T-helper 1 cell treated with Interleukin-12 subunit alpha and Interleukin-12 subunit beta and Interleukin-4 antibody, amounts not matched to agents 30 ng/mL and 1 ng/mL, for 36 hours (primary cell): ENCODE results near the gene CDH23. TPM values are rescaled to one million over a fixed set of nuclear protein-coding genes. Genes with fewer than 3 reads are reported as not detected.

Experiments used
- intact Hi-C: fragments of 100-400 bp; cut with micrococcal nuclease; formaldehyde crosslinking; loops from one replicate; pipeline ENCODE4 v1.15.1; 2024
- total RNA-seq: library from RNA; stranded (reverse); gene quantifications from 2 replicates; pipeline ENCODE4 v1.2.3, GENCODE V29; 2022

The CDH23 gene
- total RNA-seq, 1 donor from 2014 or later, result 1.3 TPM

DNA sequence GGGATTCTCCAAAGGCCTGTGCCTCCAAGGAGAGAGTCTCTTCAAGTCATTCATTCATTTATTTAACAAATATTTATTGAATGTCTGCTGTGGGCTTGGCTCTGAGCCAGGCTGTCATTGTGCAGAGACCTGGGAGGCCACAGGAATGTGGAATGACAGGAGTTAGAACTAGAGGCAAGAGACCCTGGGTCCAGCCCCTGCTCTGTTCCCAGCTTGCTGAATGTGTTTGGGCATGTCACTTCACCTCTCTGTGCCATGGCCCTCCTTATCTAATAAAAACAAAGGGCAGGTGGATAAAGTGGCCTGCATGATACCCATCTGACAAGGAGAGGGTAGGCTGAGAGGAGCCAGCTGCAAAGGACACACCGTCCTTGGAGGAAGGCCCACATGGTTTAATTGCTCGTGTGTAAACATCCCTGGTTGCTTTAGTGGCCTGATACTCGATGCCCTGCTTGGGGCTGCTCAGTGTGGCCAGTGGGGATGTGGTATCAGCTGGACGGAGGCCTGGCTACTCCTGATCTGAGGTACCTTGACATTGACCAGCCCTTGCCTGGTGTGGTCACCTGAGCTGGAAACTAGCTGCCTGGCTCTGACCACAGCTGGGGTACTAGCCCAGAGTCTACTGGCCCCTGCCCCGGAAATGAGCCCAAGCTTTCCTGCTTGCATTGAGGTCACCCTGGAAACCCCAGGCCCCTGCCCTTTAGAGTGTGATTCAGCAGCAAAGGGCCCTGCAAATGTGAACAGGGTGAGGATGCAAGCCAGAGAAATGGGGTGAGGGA, 116.2 kb downstream of the CDH23 start:
- intact Hi-C loops, result no loop called here

DNA sequence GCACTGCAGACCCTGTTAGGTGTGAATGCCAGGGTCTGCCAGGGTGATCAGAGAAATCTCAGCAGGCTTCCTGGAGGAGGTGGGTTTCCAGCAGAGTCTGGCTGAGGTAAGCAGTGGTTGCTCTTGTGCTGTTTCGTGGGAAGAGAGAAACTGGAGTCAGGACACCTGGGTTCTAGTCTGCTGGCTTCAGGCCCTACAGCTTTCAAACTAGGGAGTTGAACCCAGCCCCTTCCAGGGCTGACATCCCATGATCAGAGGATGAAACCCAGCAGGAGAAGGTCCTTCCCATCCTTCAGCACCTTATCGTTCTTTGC, 116.8 kb downstream of the CDH23 start:
- intact Hi-C loops, result no loop called here

DNA sequence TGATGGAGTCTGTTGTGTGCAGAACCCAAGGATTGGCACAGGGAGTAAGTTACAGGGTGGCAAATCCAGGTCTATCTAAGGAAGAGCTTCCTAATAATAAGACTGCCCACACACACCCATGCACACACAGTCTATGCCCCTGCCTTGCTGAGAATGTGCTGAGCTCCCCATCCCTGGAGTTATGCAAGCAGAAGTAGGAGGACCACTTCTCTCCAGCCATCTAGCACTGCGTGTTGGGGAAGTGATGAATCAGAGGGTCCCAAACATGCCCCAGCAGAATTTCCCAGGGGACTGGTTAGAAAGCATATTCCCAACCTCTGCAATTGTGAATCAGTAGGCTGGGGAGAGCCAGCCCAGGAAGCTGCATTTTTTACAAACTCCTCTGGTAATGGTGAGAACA, 117.2 kb downstream of the CDH23 start:
- intact Hi-C loops, result no loop called here

DNA sequence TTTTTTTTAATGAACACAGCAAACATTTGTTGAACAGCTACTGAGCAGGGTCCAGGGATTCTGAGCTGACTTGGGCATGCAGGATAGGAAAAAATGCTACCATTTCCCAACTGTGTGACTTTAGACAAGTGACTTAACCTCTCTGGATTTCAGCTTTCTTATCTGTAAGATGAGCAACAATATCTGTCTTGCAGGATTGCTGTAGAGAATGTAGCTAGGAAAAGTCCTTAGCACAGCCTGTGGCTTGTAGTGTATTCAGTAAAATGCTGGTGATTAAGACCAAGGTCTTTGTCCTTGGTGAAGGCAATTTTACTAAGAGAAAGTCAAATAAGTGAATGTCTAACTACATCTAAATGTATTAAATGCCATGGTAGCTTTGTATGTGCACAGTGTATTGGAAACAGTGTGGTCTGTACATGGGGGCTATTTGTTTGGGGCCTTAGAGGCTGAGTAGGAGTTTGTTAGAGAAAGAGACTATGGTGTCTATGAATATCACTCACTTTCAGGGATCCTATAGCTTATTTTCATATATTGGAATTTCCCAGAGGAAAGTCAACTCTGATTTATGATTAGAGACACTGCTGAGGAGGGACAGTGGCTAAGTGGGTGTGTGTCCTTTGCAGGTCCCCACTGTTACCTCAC, 118.9 kb downstream of the CDH23 start:
- intact Hi-C loops, result no loop called here

DNA sequence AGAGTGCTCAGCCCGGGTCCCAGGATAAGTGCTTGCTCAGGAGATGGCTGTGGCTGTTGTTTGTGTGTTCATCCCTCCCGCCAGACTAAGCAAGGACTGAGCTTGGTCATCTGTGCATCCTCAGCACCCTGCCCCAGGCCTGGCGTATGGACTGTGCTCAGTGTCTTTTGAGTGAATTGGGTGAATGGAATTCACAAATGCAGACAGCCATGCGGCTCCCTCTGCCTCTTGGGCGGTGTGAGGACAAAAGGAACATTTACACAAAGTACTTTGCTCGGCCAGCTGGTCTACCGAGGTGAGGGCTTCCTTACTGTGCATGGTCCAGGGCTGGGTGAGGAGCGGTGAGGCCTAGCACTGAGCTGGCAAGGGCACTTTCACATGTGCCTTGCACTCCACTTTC, 120.2 kb downstream of the CDH23 start:
- intact Hi-C loops, result no loop called here

DNA sequence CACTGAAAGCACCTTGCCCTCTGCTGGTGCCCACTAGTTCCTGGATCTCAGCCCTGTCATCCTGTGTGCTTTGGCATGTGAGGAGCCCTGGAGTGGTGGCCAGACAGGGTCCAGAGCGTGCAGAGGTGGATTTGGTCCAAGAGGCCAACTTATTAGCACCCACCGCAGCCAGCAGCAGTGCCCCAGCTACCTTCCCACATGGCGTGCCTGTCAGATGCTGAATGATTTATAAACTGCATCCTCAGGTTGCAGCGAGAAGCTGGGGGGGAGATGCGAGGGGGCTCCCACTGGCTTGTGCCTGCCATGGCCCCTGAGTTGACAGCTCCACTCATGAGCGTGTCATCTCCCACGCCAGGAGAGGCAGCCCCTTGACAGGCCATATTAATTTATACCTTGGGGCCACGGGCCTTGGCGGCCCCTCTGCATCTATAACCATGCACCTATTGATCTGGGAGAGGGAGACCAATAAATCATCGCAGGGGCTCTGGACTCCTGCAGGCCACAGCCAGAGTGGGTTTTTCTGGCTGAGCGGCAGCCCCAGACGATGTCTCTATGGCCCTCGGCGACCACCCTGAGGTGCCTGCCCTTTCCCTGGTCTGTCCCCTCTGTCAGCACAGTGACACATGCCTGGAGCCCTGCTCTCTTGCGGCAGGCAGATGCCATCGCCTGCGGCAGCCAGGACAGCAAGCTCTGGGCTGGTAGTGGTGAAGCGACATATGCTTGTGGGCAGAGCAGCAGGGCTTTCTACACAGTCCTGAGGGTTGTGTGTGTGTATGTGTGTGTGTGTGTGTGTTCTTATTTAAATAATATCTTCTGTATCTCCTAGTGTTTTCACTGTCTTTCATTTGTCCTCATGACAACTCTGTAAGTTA, 120.8 kb downstream of the CDH23 start:
- intact Hi-C loops, result no loop called here

DNA sequence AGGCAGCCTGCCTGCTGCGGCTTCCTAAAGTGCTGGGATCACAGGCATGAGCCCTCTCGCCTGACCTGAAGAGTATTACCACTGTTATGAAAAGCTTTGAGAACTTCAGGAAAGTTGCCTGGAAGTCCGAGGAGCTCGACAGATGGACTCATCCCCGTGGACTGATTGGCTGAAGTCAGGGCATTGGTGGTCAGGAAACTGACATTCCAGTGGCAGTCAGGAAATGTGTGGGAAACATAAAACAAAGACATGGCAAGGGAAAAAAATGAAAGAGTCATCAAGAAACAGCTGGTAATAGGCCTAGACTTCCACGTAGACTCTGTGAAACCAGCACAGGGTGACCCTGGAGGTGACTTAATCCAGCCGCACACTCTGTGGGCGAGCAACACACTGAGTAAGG, 123.3 kb downstream of the CDH23 start:
- intact Hi-C loops, result no loop called here

DNA sequence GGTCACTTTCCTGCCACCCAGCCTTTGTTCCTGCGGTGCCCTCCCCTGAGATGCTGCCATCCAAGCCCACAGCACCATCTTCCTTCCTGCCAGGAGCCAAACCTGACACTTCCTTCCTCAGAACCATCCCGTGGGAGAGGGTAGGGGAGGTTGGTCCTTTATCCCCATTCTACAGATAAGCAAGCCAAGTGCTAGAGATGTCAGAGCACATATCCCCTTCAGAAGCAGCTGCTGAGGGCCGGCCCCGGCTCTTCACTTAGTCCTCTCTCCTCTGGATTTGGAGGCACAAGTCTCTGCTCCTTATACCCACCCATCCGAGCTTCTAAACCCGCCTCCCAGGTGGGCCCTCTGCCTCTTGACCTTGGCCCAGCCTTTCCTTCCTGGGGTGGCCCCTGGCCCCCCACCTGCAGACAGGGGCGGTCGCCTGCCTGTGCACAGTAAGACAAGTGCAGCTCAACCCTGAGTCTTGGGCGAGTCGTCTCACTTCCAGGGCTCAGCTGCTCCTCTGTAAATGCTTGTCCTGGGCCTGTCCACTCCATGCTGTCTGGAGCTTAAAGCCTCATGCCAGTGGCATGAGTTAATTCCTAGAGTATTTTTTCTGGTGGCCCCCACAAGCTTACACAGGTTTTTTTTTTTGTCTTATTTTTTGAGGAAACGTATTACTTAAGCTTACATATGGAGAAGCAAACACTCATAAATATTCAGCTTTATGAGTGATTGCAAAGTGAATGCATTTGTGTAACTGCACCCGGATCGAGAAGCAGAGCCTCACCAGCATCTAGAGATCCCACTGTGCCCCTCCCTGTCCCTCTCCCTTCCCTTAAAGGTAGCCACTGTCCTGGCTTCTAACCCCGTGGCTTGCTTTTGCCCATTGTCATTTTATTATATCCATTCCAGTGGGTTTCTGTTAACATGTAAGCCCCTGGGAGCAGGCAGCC, 125.1 kb downstream of the CDH23 start:
- intact Hi-C loops, result no loop called here

DNA sequence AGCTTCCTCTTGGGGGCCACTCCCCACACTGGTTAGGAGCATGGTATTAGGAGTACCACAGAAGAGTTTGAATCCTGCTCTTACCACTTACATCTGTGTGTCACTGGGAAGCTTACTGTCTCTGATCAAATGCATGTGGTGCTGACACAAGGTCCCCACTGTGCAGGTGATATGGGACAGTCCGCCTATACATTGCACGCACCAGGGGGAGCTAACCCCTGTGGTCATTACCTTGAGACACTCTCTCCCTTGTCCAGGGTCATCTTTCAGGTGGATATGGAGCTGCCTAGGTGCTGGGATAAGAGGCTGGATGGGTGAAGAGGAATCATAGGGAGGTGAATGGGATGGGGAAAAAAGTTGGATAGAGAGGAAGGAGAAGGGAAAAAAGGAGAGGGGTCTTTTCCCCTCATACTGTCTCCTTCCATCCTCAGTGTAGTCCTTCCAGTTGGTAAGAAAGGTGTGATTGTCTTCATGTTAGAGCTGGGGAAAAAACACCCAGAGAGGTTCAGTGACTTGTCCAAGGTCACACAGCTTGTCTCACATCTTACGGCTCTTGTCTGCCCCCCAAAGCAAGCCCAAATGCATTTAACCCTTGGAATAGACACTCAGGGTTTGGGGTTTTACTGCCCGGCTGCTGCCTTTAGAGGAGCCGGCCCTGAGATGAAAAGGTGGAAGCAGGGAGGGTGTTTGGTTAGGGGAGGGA, 125.9 kb downstream of the CDH23 start:
- intact Hi-C loops, result no loop called here

DNA sequence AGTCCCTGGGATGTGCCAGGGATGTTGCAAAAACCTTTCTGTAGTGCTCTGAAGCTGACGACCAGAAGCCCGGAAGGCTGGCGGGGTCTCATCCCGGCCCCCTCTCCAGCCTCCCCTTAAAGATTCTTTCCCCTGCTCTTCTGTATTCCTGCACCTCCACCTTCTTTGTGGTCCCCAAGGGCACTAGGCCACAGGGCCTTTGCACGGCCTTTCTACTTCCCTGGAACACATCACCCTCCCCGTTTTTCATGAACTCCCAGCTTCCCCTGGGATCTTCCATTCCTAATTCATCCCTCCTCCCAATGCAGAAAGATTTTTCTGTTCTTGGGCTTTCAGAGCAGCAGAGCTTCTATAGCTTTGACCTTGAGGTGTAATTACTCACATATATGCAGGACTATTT, 127.0 kb downstream of the CDH23 start:
- intact Hi-C loops, result no loop called here

DNA sequence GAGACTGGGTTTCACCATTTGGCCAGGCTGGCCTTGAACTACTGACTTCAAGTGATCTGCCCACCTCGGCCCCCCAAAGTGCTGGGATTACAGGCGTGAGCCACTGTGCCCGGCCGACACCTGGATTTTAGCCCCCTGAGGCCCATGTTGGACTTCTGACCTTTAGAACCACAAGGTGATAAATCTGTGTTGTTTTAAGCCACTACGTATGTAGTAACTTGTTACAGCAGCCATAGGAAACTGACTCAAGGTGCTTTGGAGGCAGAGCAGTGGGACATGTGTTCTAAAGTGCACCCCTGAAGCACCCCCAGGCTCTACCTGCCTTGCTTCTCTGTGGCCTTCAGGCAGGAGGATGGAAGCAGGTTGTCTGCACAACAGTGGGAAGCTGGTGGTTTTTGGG, 128.4 kb downstream of the CDH23 start:
- intact Hi-C loops, result no loop called here

DNA sequence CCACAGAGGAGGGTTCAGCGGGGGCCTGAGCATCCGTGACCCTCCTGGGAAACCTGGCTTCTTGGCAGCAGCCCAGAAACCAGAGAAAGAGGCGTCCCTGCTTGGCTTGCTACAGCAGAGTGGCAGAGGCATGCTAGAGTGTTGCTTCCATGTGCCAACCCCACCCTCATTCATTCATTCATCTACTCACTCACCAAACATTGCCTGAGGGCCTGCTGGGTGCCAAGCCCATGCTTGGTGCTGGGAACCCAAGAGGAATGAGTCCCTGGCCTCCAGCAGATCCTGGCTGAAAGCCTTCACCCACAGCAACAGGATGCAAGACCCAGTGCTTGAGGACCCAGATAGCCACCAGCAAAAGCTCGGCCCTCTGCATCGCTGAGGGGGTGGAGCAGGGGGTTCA, 129.0 kb downstream of the CDH23 start:
- intact Hi-C loops, result no loop called here

DNA sequence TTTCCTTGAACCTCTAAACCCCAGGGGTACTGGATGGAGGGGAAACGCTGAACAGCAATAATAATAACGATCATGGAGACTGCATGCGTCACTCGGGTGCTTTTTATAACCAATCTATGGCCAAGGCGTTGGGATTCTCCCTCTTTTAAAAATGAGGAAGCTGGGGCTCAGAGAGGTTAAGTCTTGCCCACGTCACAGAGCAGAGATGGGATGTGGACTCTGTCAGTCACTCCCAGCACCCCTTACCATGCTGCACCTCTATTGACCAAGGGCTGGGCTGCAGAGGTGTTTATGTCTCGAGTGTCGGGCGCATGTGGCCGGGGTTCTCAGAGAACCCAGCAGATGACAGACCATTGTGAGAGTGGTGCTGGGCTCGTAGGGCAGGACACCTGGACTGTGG, 129.9 kb downstream of the CDH23 start:
- intact Hi-C loops, result no loop called here

DNA sequence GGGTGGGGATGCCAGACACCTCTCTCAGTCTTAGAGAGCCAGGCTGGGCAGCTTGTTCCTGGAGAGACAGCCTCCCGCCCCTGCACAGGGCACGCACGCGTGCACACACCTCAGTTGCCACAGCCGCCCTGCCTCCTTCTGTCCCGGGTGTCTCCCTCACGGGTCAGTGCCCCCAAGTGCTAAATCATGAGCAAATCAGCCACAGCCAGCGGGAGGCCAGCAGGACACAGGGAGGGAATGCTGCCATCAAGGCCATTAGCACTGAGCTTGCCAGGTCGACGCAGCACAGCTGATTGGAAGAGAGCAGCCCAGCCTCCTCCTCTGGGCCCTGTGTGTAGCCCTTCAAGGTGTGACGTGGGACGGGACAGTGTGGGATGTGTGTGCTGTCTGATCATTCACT, 130.4 kb downstream of the CDH23 start:
- intact Hi-C loops, result no loop called here

DNA sequence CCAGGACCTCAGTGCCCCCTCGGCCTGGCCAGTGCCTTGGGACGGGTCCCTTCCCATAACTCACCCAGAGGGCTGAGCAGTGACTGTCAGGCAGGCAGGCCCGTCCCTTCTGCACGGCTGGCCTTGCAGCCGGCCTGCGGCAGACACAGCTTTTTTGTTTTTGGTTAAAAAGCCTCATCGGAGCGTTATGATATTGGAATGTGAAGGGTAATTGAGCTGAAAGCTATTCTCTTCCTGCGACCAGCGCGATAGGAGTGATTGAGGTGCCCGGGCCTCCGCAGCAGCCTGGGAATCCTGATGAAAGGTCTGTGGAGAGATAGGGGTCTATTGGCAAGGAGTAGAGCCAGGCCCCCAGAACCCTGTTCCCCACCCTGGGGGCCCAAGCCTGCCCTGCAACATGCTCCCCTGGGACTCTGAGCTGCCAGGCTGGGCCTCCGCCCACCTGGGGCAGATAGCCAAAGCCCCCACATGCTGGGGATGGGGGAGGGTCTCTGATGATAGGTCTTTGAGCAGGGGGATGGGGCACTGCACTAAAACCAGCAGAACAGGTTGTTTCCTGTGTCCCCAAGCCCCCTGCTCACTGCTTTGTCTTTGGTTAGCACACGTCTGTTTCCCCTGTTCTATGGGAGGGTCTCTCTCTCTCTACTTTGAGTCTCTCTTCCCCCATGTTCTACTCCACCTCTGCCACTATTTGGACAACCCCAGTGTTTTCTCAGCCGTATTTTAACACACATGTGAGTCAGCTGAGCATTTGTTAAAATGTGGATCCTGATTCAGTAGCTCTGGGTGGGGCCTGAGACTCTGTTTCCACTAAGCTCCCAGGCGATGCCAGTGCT, 131.9 kb downstream of the CDH23 start:
- intact Hi-C loops, result no loop called here

DNA sequence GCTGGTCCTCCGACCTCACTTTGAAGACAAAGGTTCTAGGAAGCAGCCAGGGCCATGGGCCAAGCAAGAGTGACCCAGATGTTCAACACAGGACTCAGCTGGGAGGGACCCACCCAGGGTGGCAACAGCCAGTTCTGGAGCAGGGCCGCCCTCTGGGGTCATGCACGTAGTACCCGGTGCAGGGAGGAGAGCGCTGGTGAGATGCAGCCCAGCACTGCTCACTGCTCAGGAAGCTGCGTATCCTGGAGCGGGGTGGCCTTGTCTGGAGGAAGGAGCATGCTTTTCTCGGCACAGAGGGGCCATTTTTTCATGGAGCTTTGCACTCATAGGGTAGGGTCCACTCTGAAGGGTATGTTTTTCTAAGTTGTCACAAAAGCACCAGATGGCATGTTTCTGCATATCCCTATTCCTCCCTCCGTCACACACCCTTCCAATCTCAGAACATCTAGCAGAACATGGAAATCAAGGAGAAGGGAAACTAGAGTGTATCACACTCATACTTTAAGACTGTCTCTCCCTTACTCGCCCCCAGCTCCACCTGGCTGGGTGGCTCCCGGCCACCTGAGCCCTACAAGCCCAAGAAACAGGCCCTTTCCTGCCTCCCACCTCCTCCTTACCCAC, 132.6 kb downstream of the CDH23 start:
- intact Hi-C loops, result no loop called here

DNA sequence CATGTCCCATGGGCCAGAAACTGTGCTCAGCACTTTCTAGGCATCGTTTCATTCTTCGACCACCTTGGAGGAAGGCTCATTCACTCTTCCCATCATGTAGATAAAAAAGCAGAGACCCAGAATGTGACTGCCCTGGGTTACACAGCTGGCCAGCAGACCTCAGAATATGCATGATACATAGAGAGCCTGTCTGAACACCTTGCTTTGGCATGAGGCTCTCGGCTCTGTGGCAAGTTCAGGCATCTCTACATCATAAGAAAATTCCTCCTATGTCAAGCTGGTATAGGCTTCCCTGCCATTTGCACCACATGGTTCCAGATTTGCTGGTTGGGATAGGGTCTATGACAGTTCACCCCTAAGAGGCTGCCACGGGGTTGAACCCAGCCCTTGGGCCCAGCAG, 134.1 kb downstream of the CDH23 start:
- intact Hi-C loops, result loop anchor here (1.0 to 2.0 kb wide), 2 partner anchors 154 to 211 kb away; partner anchors contain the start of gene SLC29A3

DNA sequence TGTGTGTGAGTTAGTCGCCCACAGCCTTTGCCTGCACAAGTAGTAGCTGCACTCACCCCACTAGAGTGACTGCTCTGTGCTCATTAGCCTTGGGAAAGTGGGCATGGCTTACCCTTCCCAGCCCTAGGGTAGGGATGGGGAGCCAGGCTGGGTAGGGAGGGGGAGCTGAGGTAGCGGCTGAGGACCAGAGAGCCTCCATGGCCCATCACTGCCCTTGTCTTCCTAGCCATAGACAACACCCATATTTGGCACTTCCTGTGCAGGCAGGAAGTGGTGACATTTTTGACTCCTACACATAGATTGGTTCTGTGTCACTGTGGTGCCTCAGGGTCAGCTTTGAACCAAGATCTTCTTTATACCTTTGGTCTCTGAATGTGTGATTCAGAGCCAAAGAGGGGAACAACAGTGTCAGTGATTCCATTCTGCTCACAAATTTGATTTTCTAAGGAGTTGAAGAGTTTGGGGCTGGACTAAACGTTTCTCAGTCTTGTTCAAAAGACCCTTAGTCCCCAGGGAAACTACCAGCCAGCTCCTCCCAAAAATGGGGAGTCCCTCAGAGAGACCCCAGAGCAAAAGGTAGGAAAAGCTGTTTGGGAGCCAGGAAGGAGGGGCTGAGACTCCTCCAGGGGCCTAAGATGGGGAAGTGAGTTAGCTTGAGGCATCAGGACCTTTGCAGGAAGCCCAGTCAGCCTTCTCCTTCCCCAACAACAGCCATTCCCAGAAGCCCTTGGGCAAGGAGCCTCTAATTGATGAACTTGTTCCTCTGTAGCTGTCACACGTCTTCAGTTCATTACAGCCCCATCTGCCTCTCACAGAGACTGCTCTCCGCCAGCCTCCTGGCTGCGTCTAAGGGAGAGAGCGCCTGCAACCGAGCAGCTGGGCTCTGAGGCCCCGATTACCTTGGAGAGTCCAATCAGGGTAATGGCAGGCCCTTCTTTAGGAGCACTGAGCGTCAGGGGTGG, 135.0 kb downstream of the CDH23 start:
- intact Hi-C loops, result loop anchor here (1.0 to 2.0 kb wide), 2 partner anchors 155 to 212 kb away; partner anchors contain the start of gene SLC29A3
